Breast epithelium (tissue), 3 donors: Measurements from ENCODE around the gene ESYT2.

ENCODE experiments used
- POLR2AphosphoS5 ChIP-seq, 3 donors: sonication (generic); formaldehyde crosslinking; IDR thresholded peaks; one replicate each; pipeline ENCODE4 v1.6.1; 2017; ENCODE audit warnings: antibody characterized with exemption in 3 of 3
- TF ChIP-seq, protein P1 (sequence below), 3 donors: fragments of 450-650 bp; IDR thresholded peaks; one replicate each; pipeline ENCODE4 v1.5.1; 2016 to 2017; ENCODE audit warnings: antibody characterized with exemption in 3 of 3, mild to moderate bottlenecking in 3 of 3, moderate library complexity in 3 of 3

GRCh38 chr7:158737064-158737695 lies 92.1 kb downstream of the ESYT2 start:
- TF ChIP-seq, protein P1, sequence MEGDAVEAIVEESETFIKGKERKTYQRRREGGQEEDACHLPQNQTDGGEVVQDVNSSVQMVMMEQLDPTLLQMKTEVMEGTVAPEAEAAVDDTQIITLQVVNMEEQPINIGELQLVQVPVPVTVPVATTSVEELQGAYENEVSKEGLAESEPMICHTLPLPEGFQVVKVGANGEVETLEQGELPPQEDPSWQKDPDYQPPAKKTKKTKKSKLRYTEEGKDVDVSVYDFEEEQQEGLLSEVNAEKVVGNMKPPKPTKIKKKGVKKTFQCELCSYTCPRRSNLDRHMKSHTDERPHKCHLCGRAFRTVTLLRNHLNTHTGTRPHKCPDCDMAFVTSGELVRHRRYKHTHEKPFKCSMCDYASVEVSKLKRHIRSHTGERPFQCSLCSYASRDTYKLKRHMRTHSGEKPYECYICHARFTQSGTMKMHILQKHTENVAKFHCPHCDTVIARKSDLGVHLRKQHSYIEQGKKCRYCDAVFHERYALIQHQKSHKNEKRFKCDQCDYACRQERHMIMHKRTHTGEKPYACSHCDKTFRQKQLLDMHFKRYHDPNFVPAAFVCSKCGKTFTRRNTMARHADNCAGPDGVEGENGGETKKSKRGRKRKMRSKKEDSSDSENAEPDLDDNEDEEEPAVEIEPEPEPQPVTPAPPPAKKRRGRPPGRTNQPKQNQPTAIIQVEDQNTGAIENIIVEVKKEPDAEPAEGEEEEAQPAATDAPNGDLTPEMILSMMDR (IDR thresholded peaks at IDR 0.05) = no peak
- no peak for TF ChIP-seq POLR2AphosphoS5 (IDR thresholded peaks at IDR 0.05)
